ENCODE results near the gene FGF22.
"Not testable (repeated sequence)": the region's sequence is repeated elsewhere in the genome, so short reads cannot be mapped to it uniquely, and the experiment has no call there.

FGF22 gene

GRCh38 chr19:658059-658839, 18.6 kb downstream of the FGF22 start:
- Histone ChIP-seq H3K4me3 (ENCODE audit: low read depth in 1 of 2, low read length in 2 of 2) (no peak overlapping the region), H3K4me1 (ENCODE audit: control insufficient read depth in 1 of 2, insufficient read depth in 2 of 2, low read length in 2 of 2) (peaks cover 0 to 48% of the 10 kb centered on the region in 2 donors), H3K27ac (ENCODE audit: low read length) (no peak overlapping the region), H3K9me3 (ENCODE audit: control insufficient read depth in 1 of 2, low read length in 2 of 2) (no peaks in the 10 kb centered on the region), H3K27me3 (ENCODE audit: low read depth, low read length) (no peaks in the 10 kb centered on the region), H3K36me3 (ENCODE audit: control insufficient read depth in 1 of 2, insufficient read depth in 2 of 2, low read length in 2 of 2) (peaks cover 0 to 10% of the 10 kb centered on the region in 2 donors)

- no peaks in the 10 kb centered on the region for H3K9me3 ChIP-seq (ENCODE audit: control insufficient read depth in 1 of 2, low read length in 2 of 2)
- H3K4me3 ChIP-seq (ENCODE audit: low read depth in 1 of 2, low read length in 2 of 2): no peak overlapping the region
- no peaks in the 10 kb centered on the region for H3K27me3 ChIP-seq (ENCODE audit: low read depth, low read length)
- H3K27ac ChIP-seq (ENCODE audit: low read length): no peak overlapping the region
- peaks cover 0 to 5% of the 10 kb centered on the region in 2 donors for H3K36me3 ChIP-seq (ENCODE audit: control insufficient read depth in 1 of 2, insufficient read depth in 2 of 2, low read length in 2 of 2)
- peaks cover 3 to 55% of the 10 kb centered on the region in 2 donors for H3K4me1 ChIP-seq (ENCODE audit: control insufficient read depth in 1 of 2, insufficient read depth in 2 of 2, low read length in 2 of 2)
These were observed 19.5 kb downstream of the FGF22 start for GRCh38 chr19:658916-659839.

- Histone ChIP-seq H3K27ac (ENCODE audit: low read length) (peak overlapping the region; percentile 63), H3K4me1 (ENCODE audit: control insufficient read depth in 1 of 2, insufficient read depth in 2 of 2, low read length in 2 of 2) (peaks cover 7 to 65% of the 10 kb centered on the region in 2 donors), H3K4me3 (ENCODE audit: low read depth in 1 of 2, low read length in 2 of 2) (peak overlapping the region; percentile 64 to 96), H3K36me3 (ENCODE audit: control insufficient read depth in 1 of 2, insufficient read depth in 2 of 2, low read length in 2 of 2) (peaks cover 0 to 5% of the 10 kb centered on the region in 2 donors), H3K9me3 (ENCODE audit: control insufficient read depth in 1 of 2, low read length in 2 of 2) (no peaks in the 10 kb centered on the region), H3K27me3 (ENCODE audit: low read depth, low read length) (no peaks in the 10 kb centered on the region)
These were observed 21.2 kb downstream of the FGF22 start for GRCh38 chr19:660793-661426.

GRCh38 chr19:661427-662196, 21.9 kb downstream of the FGF22 start:
- Histone ChIP-seq H3K27ac (ENCODE audit: low read length) (peak overlapping the region; percentile 63), H3K9me3 (ENCODE audit: control insufficient read depth in 1 of 2, low read length in 2 of 2) (no peaks in the 10 kb centered on the region), H3K27me3 (ENCODE audit: low read depth, low read length) (no peaks in the 10 kb centered on the region), H3K4me3 (ENCODE audit: low read depth in 1 of 2, low read length in 2 of 2) (peak overlapping the region; percentile 64 to 96), H3K36me3 (ENCODE audit: control insufficient read depth in 1 of 2, insufficient read depth in 2 of 2, low read length in 2 of 2) (peaks cover 0 to 5% of the 10 kb centered on the region in 2 donors), H3K4me1 (ENCODE audit: control insufficient read depth in 1 of 2, insufficient read depth in 2 of 2, low read length in 2 of 2) (peaks cover 7 to 65% of the 10 kb centered on the region in 2 donors)

- Histone ChIP-seq H3K36me3 (ENCODE audit: control insufficient read depth in 1 of 2, insufficient read depth in 2 of 2, low read length in 2 of 2) (peaks cover 0 to 3% of the 10 kb centered on the region in 2 donors), H3K4me3 (ENCODE audit: low read depth in 1 of 2, low read length in 2 of 2) (peak overlapping the region; percentile 64 to 96), H3K4me1 (ENCODE audit: control insufficient read depth in 1 of 2, insufficient read depth in 2 of 2, low read length in 2 of 2) (peaks cover 7 to 62% of the 10 kb centered on the region in 2 donors), H3K27ac (ENCODE audit: low read length) (peak overlapping the region; percentile 63), H3K27me3 (ENCODE audit: low read depth, low read length) (no peaks in the 10 kb centered on the region), H3K9me3 (ENCODE audit: control insufficient read depth in 1 of 2, low read length in 2 of 2) (no peaks in the 10 kb centered on the region)
These were observed 22.7 kb downstream of the FGF22 start for GRCh38 chr19:662207-662961.

GRCh38 chr19:662962-663681, 23.4 kb downstream of the FGF22 start, which contains the start of gene RNF126:
TSS of gene RNF126 (minus strand) at chr19:663214. CDS start at chr19:663121, 93 bp downstream.
- H3K4me1 ChIP-seq (ENCODE audit: control insufficient read depth in 1 of 2, insufficient read depth in 2 of 2, low read length in 2 of 2): peaks cover 7 to 55% of the 10 kb centered on the region in 2 donors
- H3K36me3 ChIP-seq (ENCODE audit: control insufficient read depth in 1 of 2, insufficient read depth in 2 of 2, low read length in 2 of 2): no peaks in the 10 kb centered on the region
- peak within 1 kb of the TSS; percentile 80 for H3K27ac ChIP-seq (ENCODE audit: low read length)

GRCh38 chr19:663682-664117, 24.0 kb downstream of the FGF22 start:
- peak overlapping the region; percentile 55 to 72 for H3K4me3 ChIP-seq (ENCODE audit: low read depth in 1 of 2, low read length in 2 of 2)
- peaks cover 7 to 51% of the 10 kb centered on the region in 2 donors for H3K4me1 ChIP-seq (ENCODE audit: control insufficient read depth in 1 of 2, insufficient read depth in 2 of 2, low read length in 2 of 2)
- H3K9me3 ChIP-seq (ENCODE audit: control insufficient read depth in 1 of 2, low read length in 2 of 2): no peaks in the 10 kb centered on the region
- H3K27me3 ChIP-seq (ENCODE audit: low read depth, low read length): no peaks in the 10 kb centered on the region
- no peaks in the 10 kb centered on the region for H3K36me3 ChIP-seq (ENCODE audit: control insufficient read depth in 1 of 2, insufficient read depth in 2 of 2, low read length in 2 of 2)
- H3K27ac ChIP-seq (ENCODE audit: low read length): peak overlapping the region; percentile 80

More at GRCh38 chr19:662962-663681, 23.4 kb downstream of the FGF22 start, which contains the start of gene RNF126:
- no peaks in the 10 kb centered on the region for H3K9me3 ChIP-seq (ENCODE audit: control insufficient read depth in 1 of 2, low read length in 2 of 2)
- peak within 1 kb of the TSS; percentile 64 to 96 for H3K4me3 ChIP-seq (ENCODE audit: low read depth in 1 of 2, low read length in 2 of 2)
- H3K27me3 ChIP-seq (ENCODE audit: low read depth, low read length): no peaks in the 10 kb centered on the region

- Histone ChIP-seq H3K27me3 (ENCODE audit: low read depth, low read length) (no peaks in the 10 kb centered on the region), H3K4me1 (ENCODE audit: control insufficient read depth in 1 of 2, insufficient read depth in 2 of 2, low read length in 2 of 2) (peaks cover 7 to 40% of the 10 kb centered on the region in 2 donors), H3K27ac (ENCODE audit: low read length) (no peak overlapping the region), H3K36me3 (ENCODE audit: control insufficient read depth in 1 of 2, insufficient read depth in 2 of 2, low read length in 2 of 2) (no peaks in the 10 kb centered on the region), H3K9me3 (ENCODE audit: control insufficient read depth in 1 of 2, low read length in 2 of 2) (no peaks in the 10 kb centered on the region), H3K4me3 (ENCODE audit: low read depth in 1 of 2, low read length in 2 of 2) (peak overlapping the region in 1 of 2 donors; percentile 48)
These were observed 25.3 kb downstream of the FGF22 start for GRCh38 chr19:664913-665443.

- not testable (repeated sequence) for H3K27ac ChIP-seq (ENCODE audit: low read length); H3K9me3 ChIP-seq (ENCODE audit: control insufficient read depth in 1 of 2, low read length in 2 of 2); H3K36me3 ChIP-seq (ENCODE audit: control insufficient read depth in 1 of 2, insufficient read depth in 2 of 2, low read length in 2 of 2); H3K27me3 ChIP-seq (ENCODE audit: low read depth, low read length); H3K4me3 ChIP-seq (ENCODE audit: low read depth in 1 of 2, low read length in 2 of 2)
- H3K4me1 ChIP-seq (ENCODE audit: control insufficient read depth in 1 of 2, insufficient read depth in 2 of 2, low read length in 2 of 2): peaks cover 7 to 19% of the 10 kb centered on the region in 2 donors
These were observed 27.4 kb downstream of the FGF22 start for GRCh38 chr19:666985-667573.
